GM18507 (cell line): ENCODE measurements around the gene DHRS1.

Experiments
- DNase-seq: peaks from one replicate; pipeline ENCODE4 v3.0.0; 2011; ENCODE audit warnings: low read depth; ENCODE audit not compliant: insufficient read length; ENCODE audit errors: extremely low spot score
- FAIRE-seq: peaks from 2 replicates; lab custom pipeline; 2011; peaks lifted over from hg19 to GRCh38; lab: Jason Lieb, UNC

The DHRS1 gene

GRCh38 chr14:24270537-24271133 lies 28.9 kb downstream of the DHRS1 start:
- DNase-seq (no peak), FAIRE-seq (no peak)

- DNase-seq (no peak), FAIRE-seq (no peak)
Measured at GRCh38 chr14:24269910-24270536, 29.6 kb downstream of the DHRS1 start.

- no peak for FAIRE-seq
Measured at GRCh38 chr14:24269368-24269767, 30.2 kb downstream of the DHRS1 start.

GRCh38 chr14:24268225-24268624 lies 31.4 kb downstream of the DHRS1 start:
- FAIRE-seq, result no peak

More at GRCh38 chr14:24269368-24269767, 30.2 kb downstream of the DHRS1 start:
- DNase-seq, result no peak

GRCh38 chr14:24267516-24267915 lies 32.1 kb downstream of the DHRS1 start:
- DNase-seq (no peak), FAIRE-seq (no peak)

More at GRCh38 chr14:24268225-24268624, 31.4 kb downstream of the DHRS1 start:
- no peak for DNase-seq

GRCh38 chr14:24266344-24267244 lies 33.0 kb downstream of the DHRS1 start:
- FAIRE-seq, result no peak
- DNase-seq, result no peak

GRCh38 chr14:24264298-24264697 lies 35.3 kb downstream of the DHRS1 start:
- DNase-seq, result no peak
- FAIRE-seq, result no peak

GRCh38 chr14:24263848-24264247 lies 35.7 kb downstream of the DHRS1 start:
- DNase-seq, result no peak
- no peak for FAIRE-seq

GRCh38 chr14:24262821-24263733 lies 36.5 kb downstream of the DHRS1 start, which contains the start of gene TGM1:
Gene TGM1 (minus strand): TSS chr14:24263177. CDS start chr14:24262352, 825 bp downstream.
- no peak for FAIRE-seq
- no peak for DNase-seq

- FAIRE-seq (no peak), DNase-seq (no peak)
Measured at GRCh38 chr14:24261969-24262327, 37.6 kb downstream of the DHRS1 start.

- no peak for DNase-seq
- FAIRE-seq, result no peak
Measured at GRCh38 chr14:24261256-24261968, 38.2 kb downstream of the DHRS1 start.

- DNase-seq (no peak), FAIRE-seq (no peak)
Measured at GRCh38 chr14:24260780-24261157, 38.8 kb downstream of the DHRS1 start.

GRCh38 chr14:24260026-24260779 lies 39.4 kb downstream of the DHRS1 start:
- DNase-seq (no peak), FAIRE-seq (no peak)

GRCh38 chr14:24259282-24260025 lies 40.1 kb downstream of the DHRS1 start:
- no peak for DNase-seq
- no peak for FAIRE-seq

GRCh38 chr14:24258548-24259265 lies 40.9 kb downstream of the DHRS1 start:
- no peak for DNase-seq
- FAIRE-seq, result no peak

GRCh38 chr14:24258119-24258518 lies 41.5 kb downstream of the DHRS1 start:
- no peak for FAIRE-seq
- DNase-seq, result no peak

GRCh38 chr14:24256960-24257359 lies 42.6 kb downstream of the DHRS1 start:
- DNase-seq (no peak), FAIRE-seq (no peak)
